Activated naive CD8-positive, alpha-beta T cell treated with anti-CD3 and anti-CD28 coated beads for 36 hours (primary cell): ENCODE measurements around the gene TBC1D21. TPM values are rescaled to one million over a fixed set of nuclear protein-coding genes. Genes with fewer than 3 reads are reported as not detected.

Source experiments
- DNase-seq: peaks from one replicate; pipeline ENCODE4 v3.0.0; 2021
- H3K27ac Mint-ChIP-seq: one replicate; pipeline ENCODE4 v1.8.0; 2022; ENCODE audit warnings: mild to moderate bottlenecking, moderate library complexity, mixed read lengths
- H3K27me3 Mint-ChIP-seq: one replicate; pipeline ENCODE4 v1.8.0; 2022; ENCODE audit warnings: mild to moderate bottlenecking, mixed read lengths
- H3K36me3 Mint-ChIP-seq: one replicate; pipeline ENCODE4 v1.8.0; 2021; ENCODE audit warnings: mild to moderate bottlenecking, mixed read lengths
- H3K4me1 Mint-ChIP-seq: one replicate; pipeline ENCODE4 v1.8.0; 2021; ENCODE audit warnings: mixed read lengths
- H3K4me3 Mint-ChIP-seq: one replicate; pipeline ENCODE4 v1.8.0; 2022; ENCODE audit warnings: mild to moderate bottlenecking, moderate library complexity, mixed read lengths
- H3K9me3 Mint-ChIP-seq: one replicate; pipeline ENCODE4 v1.8.0; 2022; ENCODE audit warnings: mixed read lengths
- total RNA-seq, 2 experiments: library from RNA; stranded (reverse); gene quantifications; one replicate each; pipeline ENCODE4 v1.2.3, GENCODE V29; 2021

Gene TBC1D21
- total RNA-seq, 2 experiments from 2014 or later, result not detected

DNA sequence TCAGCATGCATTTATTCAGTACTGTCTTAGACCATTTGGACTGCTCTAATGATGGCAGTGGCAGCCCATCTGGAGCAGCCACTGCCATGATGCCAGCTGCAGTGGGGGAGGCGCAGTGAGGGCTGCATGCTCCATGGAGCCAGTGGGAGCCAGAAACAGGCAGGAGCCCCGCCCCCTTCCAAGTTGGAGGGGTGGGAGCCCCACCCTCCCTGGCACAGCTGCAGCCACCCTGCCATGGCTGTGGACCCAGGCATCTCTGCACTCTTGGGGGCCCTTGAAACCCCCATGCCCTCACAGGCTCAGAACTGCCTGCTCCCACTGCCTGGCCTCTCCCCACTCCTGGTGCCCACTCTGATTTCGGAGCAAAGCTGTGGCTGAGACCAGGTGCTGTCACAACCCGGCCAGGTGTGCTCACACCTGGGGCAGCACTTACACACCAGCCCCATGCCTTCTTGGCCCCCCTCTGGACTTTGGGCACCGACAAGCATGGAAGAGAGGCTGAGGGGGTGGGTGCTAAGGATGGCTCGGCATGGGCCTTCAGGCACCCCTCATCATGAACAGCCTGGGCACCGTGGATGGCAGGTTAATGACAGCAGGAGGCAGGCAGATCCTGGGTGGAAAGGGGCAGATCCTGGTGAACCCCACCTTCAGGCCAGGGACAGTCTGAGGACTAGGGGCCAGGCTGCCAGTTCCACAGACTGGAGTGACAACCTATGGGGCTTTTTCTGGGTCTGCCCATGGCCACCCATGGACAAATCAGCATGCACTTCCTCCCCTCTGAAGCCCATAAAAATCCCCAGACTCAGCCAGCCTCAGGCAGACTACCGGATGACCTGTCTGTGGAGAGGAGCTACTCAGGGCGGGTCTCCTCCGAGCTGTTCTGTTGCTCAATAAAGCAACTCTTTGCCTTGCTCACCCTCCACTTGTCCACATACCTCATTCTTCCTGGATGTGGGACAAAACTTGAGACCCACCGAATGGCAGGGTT lies 18.3 kb downstream of the TBC1D21 start:
- no peaks in the 10 kb centered on the region for H3K4me1 Mint-ChIP-seq
- no peak for DNase-seq
- H3K27me3 Mint-ChIP-seq, result no peaks in the 10 kb centered on the region
- no peak overlapping the region for H3K27ac Mint-ChIP-seq
- H3K36me3 Mint-ChIP-seq, result no peaks in the 10 kb centered on the region
- H3K4me3 Mint-ChIP-seq, result no peak overlapping the region
- no peaks in the 10 kb centered on the region for H3K9me3 Mint-ChIP-seq

DNA sequence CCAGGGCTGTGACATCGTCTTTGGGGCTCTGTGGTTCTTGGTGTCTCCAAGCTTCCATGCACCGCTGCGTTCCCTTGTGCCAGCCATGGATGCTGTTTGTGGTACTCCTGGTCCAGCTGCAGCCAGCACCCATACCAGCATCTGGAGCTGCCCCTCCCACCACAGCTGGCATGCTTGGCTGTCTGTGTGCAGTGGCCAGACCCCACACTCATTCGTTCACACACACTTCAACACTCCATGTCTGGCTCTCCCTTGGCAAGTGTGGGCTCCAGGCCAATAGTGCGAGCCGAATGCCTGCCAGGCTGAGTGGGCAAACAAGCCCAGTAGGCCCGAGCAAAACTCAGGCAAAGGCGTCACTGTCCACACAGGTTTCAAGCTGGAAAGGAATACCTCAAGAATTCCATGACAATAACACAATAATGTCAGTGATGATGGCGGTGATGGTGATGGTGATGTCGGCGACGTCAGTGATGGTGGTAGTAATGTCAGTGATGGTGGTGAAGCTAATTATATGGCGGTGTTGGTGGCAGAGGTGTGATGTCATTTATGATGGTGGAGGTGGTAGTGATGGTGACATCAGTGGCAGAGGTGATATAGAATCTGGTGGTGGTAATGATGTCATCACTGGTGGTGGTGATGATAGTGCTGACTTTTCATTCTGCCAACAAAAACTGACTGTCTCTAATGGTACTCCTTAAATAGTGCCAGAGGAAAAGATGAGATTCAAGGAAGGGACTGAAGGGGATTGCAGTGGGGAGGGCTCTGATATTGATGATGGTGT lies 19.3 kb downstream of the TBC1D21 start:
- H3K27ac Mint-ChIP-seq, result no peak overlapping the region
- no peaks in the 10 kb centered on the region for H3K36me3 Mint-ChIP-seq
- peaks cover 2% of the 10 kb centered on the region for H3K4me1 Mint-ChIP-seq
- H3K9me3 Mint-ChIP-seq, result no peaks in the 10 kb centered on the region
- H3K4me3 Mint-ChIP-seq, result no peak overlapping the region
- no peak for DNase-seq
- H3K27me3 Mint-ChIP-seq, result no peaks in the 10 kb centered on the region

DNA sequence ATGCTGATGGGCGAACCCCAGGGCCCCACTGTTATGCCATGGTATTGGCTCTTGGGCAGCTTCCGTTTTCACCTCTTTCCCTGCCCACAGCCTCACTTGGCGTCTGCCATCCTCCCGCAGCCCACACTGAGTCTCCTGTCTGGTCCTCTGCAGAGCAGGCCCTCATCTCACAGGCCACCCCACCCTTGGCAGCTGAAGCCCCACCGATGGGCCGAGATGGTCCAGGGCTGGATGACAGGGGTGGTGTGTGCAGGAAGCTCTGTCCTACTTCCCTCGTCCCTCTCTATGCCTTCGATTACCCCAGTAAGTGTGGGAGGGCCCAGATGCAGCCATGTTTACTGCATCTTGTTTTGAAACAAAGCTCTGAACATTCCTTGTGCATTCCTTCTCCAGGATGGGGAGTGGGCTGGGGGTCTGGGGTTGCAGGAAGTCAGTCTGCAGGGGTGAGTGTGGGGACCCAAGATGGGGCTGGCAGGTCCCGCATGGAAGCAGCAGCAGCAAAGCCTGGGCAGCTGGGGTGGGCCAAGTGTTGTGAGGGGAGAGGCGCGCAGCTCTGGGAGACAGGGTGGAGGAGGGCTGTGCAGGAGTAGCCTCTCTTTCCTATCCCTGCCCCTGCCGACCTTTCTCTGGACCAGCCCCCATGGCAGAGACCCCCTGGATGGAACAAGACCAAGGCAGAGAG lies 20.9 kb downstream of the TBC1D21 start:
- Mint-ChIP-seq H3K4me1 (peaks cover 2% of the 10 kb centered on the region), H3K36me3 (no peaks in the 10 kb centered on the region), H3K9me3 (no peaks in the 10 kb centered on the region), H3K4me3 (no peak overlapping the region), H3K27ac (no peak overlapping the region), H3K27me3 (no peaks in the 10 kb centered on the region)
- no peak for DNase-seq

DNA sequence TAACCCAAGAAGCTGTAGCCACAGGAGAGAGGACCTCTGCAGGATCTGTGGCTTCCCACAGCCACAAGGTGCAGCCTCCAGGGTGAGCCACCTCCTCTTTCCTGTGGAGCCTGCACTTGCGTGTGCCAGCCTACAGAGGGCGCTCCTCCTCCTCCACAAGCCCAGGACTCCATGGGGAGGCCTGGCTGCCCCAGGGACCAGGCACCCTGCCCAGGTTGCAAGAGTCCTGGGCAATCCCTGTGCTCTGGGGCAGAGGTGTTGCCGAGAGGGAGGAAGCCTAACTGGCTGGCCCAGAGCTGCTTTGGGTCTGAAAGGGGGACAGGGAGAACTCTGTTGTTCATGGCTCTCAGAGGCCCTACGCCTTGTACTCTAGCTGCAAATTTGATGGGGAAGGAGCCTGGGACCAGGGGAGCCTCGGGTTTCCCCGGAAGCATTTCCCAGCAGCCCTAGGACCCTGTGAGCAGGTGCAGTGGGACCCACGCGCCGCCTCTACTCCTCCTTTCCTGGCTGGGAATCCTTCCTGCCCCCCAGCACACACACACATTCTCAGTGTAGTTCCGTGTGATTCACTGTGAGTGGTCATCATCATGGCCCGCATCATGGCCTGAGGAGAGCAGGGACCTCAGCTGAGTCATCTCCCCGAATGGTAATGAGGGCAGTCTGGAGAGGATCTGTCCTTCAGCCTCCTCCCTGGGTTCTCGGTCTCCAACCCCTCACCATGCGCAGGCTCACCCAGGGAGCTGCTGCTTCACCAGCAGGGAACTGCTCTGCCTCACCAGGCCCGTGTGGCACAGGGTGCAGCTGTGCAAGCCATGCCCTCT lies 24.3 kb downstream of the TBC1D21 start:
- Mint-ChIP-seq H3K27ac (no peak overlapping the region), H3K27me3 (no peaks in the 10 kb centered on the region)
- peak; percentile 68 for DNase-seq

DNA sequence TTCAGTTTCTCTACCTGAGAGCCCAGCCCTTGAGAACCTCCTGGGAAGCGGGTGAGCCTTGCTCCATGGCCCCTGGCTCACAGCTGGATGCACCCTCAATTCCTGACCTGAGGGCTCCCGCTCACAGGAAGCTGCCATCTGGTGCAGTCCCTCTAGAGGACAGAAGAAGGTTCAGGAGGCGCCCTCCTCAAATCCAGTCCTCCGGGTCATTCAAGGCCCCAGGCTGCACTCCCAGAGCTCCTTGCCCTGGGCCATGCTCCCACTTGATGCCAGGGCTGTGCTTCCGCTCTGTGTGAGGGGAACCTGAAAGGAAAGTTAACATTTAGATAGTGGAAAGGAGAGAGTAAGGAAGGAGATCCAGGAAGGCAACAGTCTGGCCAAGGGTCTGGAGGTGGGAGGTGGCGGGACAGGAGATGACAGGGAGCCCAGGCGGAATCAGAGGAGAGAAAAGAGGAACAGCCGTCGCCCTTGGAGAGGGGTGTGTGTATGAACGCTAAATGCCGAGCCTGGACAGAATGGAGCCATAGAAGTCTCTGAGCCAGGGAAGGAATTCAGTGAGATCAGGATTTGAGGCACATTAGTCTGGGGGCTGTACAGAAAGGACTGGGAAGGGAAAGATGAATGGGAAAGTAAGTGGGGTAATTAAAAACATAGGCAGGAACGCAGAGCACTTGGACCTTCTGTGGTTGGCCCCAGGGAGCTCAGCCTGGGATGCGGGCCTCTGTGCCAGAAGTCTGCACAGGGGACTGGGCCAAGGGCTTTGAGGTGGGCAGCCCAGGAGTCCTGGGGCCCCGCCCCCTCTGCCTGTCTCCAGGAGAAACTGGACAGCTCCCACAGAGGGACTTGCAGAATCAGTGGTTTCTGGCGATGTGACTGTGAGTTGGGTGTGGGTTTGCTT lies 26.1 kb downstream of the TBC1D21 start:
- H3K9me3 Mint-ChIP-seq, result no peaks in the 10 kb centered on the region
- H3K36me3 Mint-ChIP-seq, result no peaks in the 10 kb centered on the region
- no peak for DNase-seq

More for the DNA sequence above, 24.3 kb downstream of the TBC1D21 start:
- Mint-ChIP-seq H3K36me3 (no peaks in the 10 kb centered on the region), H3K4me1 (peaks cover 2% of the 10 kb centered on the region), H3K9me3 (no peaks in the 10 kb centered on the region), H3K4me3 (no peak overlapping the region)

DNA sequence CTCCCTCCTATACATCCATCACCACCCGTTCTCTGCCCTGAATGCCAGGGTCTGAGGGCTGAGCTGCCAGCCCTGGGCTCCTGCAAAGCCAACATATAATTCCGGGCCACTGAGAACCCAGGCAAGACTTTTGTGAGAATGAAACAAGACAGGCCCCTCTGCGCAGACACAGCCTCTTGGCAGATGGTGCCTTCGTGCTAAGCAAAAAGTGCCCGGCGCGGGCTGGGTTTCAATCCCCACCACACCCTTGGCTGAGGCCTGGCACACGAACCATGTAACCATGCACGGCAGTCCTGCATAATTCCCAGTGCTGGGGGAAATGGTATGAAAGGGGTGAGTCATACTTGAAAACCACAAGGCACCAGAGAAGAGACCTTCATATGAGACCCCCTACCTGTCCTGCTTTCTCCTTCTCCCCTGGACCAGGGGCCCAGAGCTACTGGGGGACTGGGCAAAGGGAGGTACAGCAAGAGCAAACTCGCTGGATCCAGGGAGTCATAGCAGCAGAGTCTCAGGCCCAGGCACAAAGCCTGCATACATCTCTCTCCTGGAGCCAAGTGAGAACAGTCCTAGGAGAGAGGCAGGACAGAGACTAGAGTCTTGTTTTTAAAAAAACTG lies 26.8 kb downstream of the TBC1D21 start:
- Mint-ChIP-seq H3K36me3 (no peaks in the 10 kb centered on the region), H3K4me1 (peaks cover 2% of the 10 kb centered on the region), H3K27me3 (no peaks in the 10 kb centered on the region), H3K27ac (no peak overlapping the region), H3K9me3 (no peaks in the 10 kb centered on the region), H3K4me3 (no peak overlapping the region)
- DNase-seq, result no peak

More for the DNA sequence above, 26.1 kb downstream of the TBC1D21 start:
- no peaks in the 10 kb centered on the region for H3K27me3 Mint-ChIP-seq
- H3K4me1 Mint-ChIP-seq, result peaks cover 2% of the 10 kb centered on the region
- no peak overlapping the region for H3K4me3 Mint-ChIP-seq
- H3K27ac Mint-ChIP-seq, result no peak overlapping the region

DNA sequence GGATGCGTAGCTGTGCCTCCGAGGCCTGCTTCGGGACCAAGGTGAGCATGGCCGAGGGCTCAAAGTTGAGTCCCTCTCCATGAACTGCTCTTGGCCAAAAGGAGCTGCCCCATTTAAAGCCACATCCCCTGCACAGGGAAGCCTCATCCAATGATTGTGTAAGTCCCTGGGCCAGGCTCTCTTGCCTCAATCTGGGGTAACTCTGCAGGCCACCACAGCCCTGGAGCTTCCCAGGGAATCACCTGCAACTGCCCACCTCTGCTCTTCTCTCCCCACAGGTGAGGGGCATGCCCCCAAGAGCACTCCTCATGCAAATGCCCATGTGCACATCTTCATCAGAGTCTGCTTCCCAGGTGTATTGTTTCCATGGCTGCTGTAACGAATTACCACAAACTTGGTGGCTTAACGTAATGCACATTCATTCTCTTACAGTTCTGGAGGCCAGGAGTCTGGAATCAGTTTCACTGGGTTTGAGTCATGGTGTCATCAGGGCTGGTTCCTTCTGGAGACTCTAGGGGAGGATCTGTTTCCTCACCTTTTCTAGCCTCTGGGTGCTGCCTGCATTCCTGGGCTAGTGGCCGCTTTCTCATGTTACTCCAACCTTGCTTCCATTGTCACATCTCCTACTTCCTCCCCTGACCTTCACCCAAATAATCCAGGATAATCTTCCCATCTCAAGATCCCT lies 27.9 kb downstream of the TBC1D21 start:
- no peak overlapping the region for H3K27ac Mint-ChIP-seq
- peaks cover 2% of the 10 kb centered on the region for H3K4me1 Mint-ChIP-seq
- H3K36me3 Mint-ChIP-seq, result no peaks in the 10 kb centered on the region
- no peak overlapping the region for H3K4me3 Mint-ChIP-seq
- no peaks in the 10 kb centered on the region for H3K27me3 Mint-ChIP-seq
- no peaks in the 10 kb centered on the region for H3K9me3 Mint-ChIP-seq
- no peak for DNase-seq

DNA sequence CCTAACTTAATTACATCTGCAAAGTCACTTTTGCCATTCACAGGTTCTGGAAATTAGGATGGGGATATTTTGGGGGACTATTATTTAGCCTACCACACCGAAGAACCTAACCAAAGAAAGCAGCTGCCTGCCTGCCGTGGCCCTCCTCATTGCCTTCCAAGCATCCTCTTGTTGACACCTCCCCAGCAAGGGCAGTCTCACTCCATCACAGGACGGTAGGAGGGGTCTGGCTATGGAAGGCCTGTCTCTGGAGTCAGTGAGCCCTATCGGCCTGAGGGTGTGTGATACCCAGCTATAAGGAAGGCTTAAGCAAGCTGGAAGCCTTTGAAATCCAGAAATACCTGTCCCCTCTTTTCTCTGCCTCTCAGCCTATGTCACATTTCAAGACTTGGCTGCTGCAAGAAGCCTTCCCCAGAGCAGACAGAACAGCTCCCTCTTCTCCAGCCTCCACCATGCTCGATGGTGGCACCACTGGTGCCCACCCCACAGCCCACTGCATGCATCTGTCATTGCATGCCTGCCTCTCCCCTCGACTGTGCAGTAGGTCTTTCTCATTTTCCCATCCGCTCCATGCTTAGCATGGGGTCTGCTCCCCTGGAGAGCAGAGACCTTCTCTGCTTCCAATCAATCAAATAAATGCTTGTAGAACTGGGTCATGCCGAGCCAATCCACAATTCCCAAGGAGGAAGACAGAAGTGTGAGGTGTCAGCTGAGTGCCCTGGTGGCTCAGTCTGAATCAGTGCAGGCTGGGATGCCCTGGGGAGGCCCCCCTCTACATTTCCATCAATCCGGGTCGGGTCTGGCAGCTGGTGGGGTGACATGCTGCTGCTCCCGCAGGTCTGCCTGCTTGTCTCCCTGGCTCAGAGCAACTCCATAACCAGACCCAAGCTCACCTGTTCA lies 29.0 kb downstream of the TBC1D21 start:
- H3K36me3 Mint-ChIP-seq, result no peaks in the 10 kb centered on the region
- no peak for DNase-seq
- H3K4me3 Mint-ChIP-seq, result no peak overlapping the region
- H3K27ac Mint-ChIP-seq, result no peak overlapping the region
- no peaks in the 10 kb centered on the region for H3K27me3 Mint-ChIP-seq
- H3K9me3 Mint-ChIP-seq, result no peaks in the 10 kb centered on the region
- H3K4me1 Mint-ChIP-seq, result no peaks in the 10 kb centered on the region

DNA sequence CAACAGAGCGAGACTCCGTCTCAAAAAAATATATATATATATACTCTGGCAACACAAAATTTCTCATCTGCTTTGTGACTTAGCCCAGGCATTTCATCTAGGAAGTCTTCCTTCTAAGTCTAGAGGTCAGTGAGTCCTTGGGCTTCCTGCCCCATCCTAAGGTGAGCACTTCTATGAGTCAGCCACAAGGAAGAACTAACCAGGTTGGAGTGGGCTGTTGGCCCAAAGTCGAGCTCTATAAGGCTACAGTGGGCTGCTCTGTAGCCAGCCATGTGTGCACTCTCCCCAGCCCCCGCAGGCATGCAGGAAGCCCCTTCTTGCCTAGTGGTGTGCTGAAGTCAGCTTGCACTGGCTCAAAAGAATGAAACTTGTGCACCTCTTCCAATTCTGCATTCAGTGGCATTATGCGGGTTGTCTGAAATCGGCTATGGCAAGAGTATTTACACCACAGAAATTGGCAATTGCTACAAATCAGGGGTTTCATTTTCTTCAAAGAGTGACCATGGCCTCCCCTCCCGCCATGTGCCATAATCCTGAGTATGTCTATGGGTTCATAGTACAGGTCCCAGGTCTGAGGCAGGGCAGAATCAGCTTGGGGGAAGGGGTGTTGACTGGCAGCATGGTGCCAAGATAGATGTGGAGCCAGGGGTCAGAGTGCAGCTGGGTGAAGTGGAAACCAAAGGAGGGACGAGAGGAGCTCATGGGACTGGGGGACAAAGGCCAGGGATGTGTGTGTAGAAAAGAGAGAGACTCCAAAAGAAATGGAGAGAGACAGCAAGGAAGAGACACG lies 30.9 kb downstream of the TBC1D21 start:
- H3K9me3 Mint-ChIP-seq, result no peaks in the 10 kb centered on the region

DNA sequence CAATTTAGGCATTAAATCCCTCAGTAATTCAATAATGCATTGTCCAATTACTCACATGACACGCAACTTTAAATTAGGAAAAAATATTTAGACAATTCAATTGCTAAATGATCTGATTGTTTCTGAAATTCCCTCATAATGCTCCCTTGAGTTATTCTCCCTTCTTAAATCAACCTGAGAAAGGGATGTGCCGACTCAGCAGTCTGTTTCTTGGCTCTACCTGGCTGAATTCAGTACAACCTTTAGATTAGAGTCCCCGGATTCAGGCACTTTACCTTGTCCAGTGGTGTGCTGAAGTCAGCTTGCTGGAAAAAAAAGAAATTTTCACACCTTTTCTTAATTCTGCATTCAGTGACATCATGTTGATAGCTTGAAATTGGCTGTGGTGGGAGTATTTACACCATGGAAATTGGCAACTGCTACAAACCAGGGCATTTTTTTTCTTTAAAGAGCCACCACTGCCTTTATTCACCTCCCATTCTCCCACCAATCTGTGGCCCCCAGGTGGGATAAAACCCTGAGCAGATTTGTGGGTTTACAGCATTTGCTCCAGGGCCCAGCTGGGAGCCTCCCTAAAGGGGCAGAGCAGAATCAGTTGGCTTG lies 32.0 kb downstream of the TBC1D21 start:
- H3K36me3 Mint-ChIP-seq, result no peaks in the 10 kb centered on the region

More for the DNA sequence above, 30.9 kb downstream of the TBC1D21 start:
- Mint-ChIP-seq H3K27me3 (no peaks in the 10 kb centered on the region), H3K4me1 (no peaks in the 10 kb centered on the region), H3K27ac (no peak overlapping the region), H3K36me3 (no peaks in the 10 kb centered on the region), H3K4me3 (no peak overlapping the region)
- DNase-seq, result no peak

DNA sequence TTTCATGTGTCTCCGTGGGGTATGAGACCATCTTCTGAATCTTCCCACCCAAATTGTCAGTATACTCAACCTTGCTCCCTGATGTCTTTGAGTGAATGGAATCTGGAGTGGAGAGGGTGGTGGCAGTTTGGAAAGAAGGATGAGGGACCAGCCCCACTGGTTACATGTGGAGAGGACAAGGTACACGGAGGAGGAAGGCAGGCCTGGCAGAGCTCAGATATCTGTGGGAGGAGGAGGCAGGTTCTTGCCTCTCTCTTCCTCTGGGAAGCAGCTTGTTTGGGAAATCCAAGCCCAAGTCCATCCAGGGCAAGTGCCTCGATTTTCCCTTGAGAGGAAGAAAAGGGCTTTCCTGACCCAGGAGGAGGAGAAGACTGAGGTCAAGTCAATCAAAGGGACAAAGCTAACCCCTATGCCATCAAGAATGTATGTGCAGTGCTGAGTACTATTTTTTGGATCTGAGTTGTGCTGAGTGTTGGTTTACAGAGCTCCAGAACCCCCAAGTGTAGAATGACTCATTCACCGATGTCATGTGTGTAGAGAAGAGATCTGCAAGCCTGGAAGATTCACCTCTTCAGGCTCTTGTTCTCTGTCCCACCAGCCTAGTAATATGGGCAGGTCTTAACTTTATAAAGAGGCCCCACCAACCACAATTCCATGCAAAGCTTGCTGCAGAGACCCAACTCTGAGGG lies 33.1 kb downstream of the TBC1D21 start:
- Mint-ChIP-seq H3K9me3 (no peaks in the 10 kb centered on the region), H3K4me1 (no peaks in the 10 kb centered on the region), H3K27ac (no peak overlapping the region), H3K27me3 (no peaks in the 10 kb centered on the region), H3K36me3 (no peaks in the 10 kb centered on the region), H3K4me3 (no peak overlapping the region)
- no peak for DNase-seq

More for the DNA sequence above, 32.0 kb downstream of the TBC1D21 start:
- Mint-ChIP-seq H3K4me1 (no peaks in the 10 kb centered on the region), H3K4me3 (no peak overlapping the region), H3K27ac (no peak overlapping the region), H3K27me3 (no peaks in the 10 kb centered on the region), H3K9me3 (no peaks in the 10 kb centered on the region)
- DNase-seq, result no peak
